22Rv1 (cell line): ENCODE data around the gene CNPY4.

Experiments used
- CTCF ChIP-seq: fragments of 450-650 bp; IDR thresholded peaks from 2 replicates; pipeline ENCODE4 v1.5.1; 2017; ENCODE audit warnings: mild to moderate bottlenecking
- ZFX ChIP-seq: fragments of 450-650 bp; IDR thresholded peaks from 2 replicates; pipeline ENCODE4 v1.6.1; 2017; ENCODE audit warnings: antibody characterized with exemption, borderline replicate concordance

DNA sequence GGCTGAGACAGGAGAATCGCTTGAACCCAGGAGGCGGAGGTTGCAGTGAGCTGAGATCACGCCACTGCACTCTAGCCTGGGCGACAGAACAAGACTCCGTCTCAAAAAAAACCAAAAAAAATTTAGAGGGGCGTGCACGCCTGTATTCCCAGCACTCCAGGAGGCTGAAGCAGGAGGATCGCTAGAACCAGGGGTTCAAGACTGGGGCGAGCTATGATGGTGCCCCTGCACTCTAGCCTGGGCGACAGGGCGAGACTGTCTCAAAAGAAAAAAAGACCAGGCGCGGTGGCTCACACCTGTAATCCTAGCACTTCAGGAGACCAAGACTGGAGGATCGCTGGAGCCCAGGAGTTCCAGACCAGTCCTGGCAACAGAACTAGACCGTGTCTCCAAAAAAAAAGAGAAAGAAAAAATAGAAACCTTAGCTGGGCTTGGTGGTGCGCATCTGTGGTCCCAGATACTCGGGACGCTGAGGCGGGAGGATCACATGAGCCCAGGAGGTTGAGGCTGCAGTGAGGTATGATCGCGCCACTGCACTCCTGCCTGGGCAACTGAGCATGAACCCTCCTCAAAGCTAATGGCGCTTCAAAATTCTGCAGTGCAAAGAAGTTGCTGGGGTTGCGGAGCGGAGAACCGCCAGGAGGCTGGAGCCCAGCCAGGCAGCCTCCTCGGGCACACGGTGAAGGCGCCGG lies 7.0 kb downstream of the CNPY4 start:
- TF ChIP-seq CTCF (no peak), ZFX (no peak)
